Neural progenitor cell (in vitro differentiated cells): ENCODE measurements around the gene NINL.

Experiments
- EZH2phosphoT487 ChIP-seq: fragments of 200-600 bp; sonication (generic); IDR thresholded peaks from 2 replicates; pipeline ENCODE4 v1.6.1; 2017; ENCODE audit warnings: antibody characterized with exemption
- TF ChIP-seq, protein P1 (sequence below): fragments of 200-600 bp; sonication (generic); IDR thresholded peaks from 2 replicates; pipeline ENCODE4 v1.5.1; 2017; ENCODE audit warnings: antibody characterized with exemption, mild to moderate bottlenecking

DNA sequence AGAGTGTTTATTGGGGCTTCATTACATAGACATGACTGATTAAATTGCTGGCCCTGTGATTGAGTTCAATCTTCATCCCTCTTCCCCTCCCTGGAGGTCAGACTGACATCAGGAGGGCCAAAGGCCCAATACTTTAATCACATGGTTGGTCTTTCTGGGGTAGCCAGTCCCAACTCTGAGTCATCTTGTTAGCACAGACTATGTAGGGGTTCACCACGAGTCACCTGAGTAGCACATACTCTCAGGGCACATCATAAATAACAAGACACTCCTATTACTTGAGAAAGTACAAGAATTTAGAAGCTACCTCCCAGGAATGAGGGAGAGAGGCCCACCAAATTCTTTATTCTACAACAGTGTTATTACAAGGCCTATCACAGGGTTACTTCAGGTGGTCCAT is 166.6 kb downstream of the NINL start:
- TF ChIP-seq, protein P1, sequence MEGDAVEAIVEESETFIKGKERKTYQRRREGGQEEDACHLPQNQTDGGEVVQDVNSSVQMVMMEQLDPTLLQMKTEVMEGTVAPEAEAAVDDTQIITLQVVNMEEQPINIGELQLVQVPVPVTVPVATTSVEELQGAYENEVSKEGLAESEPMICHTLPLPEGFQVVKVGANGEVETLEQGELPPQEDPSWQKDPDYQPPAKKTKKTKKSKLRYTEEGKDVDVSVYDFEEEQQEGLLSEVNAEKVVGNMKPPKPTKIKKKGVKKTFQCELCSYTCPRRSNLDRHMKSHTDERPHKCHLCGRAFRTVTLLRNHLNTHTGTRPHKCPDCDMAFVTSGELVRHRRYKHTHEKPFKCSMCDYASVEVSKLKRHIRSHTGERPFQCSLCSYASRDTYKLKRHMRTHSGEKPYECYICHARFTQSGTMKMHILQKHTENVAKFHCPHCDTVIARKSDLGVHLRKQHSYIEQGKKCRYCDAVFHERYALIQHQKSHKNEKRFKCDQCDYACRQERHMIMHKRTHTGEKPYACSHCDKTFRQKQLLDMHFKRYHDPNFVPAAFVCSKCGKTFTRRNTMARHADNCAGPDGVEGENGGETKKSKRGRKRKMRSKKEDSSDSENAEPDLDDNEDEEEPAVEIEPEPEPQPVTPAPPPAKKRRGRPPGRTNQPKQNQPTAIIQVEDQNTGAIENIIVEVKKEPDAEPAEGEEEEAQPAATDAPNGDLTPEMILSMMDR, result no peak
- TF ChIP-seq EZH2phosphoT487, result no peak
